Activated T-cell treated with anti-CD3 and anti-CD28 coated beads, Interleukin-2, amount 50 U/mL, for 4 hours (primary cell): ENCODE data around the gene SLC25A13. TPM values are rescaled to one million over a fixed set of nuclear protein-coding genes. Genes with fewer than 3 reads are reported as not detected.

Source experiments
- ATAC-seq, 2 donors: fragments of 200-7000 bp; cut with Tn5 transposase; one replicate each; pipeline ENCODE4 v1.10.0; 2021
- DNase-seq: peaks from one replicate; pipeline ENCODE4 v3.0.0-alpha.2; 2020
- H3K27me3 Mint-ChIP-seq: one replicate; pipeline ENCODE4 v1.8.0; 2021; ENCODE audit warnings: low read depth, mixed read lengths
- H3K36me3 Mint-ChIP-seq: one replicate; pipeline ENCODE4 v1.8.0; 2022; ENCODE audit warnings: mixed read lengths; ENCODE audit not compliant: insufficient read depth
- H3K4me1 Mint-ChIP-seq: one replicate; pipeline ENCODE4 v1.8.0; 2021; ENCODE audit warnings: low read depth, mixed read lengths
- H3K4me3 Mint-ChIP-seq: one replicate; pipeline ENCODE4 v1.8.0; 2021; ENCODE audit warnings: mild to moderate bottlenecking, moderate library complexity, mixed read lengths
- H3K9me3 Mint-ChIP-seq: one replicate; pipeline ENCODE4 v1.8.0; 2021; ENCODE audit warnings: mixed read lengths
- total RNA-seq, 3 donors: library from RNA; stranded (reverse); gene quantifications; one replicate each; pipeline ENCODE4 v1.2.1, GENCODE V29; 2021

SLC25A13 gene
- total RNA-seq, 3 donors from 2014 or later = 18.0 to 19.0 (median 18.3) TPM

GRCh38 chr7:96136600-96137239 is 185.2 kb downstream of the SLC25A13 start:
- Mint-ChIP-seq H3K36me3 (peaks cover 37% of the 10 kb centered on the region), H3K4me1 (no peaks in the 10 kb centered on the region), H3K4me3 (no peak overlapping the region), H3K27me3 (no peaks in the 10 kb centered on the region), H3K9me3 (no peaks in the 10 kb centered on the region)
- ATAC-seq (no peak), DNase-seq (no peak)

GRCh38 chr7:96135241-96135640 is 186.7 kb downstream of the SLC25A13 start:
- ATAC-seq = no peak
- Mint-ChIP-seq H3K4me3 (no peak overlapping the region), H3K4me1 (no peaks in the 10 kb centered on the region), H3K9me3 (no peaks in the 10 kb centered on the region), H3K36me3 (peaks cover 36% of the 10 kb centered on the region), H3K27me3 (no peaks in the 10 kb centered on the region)
- DNase-seq = no peak

GRCh38 chr7:96131525-96131924 is 190.4 kb downstream of the SLC25A13 start:
- Mint-ChIP-seq H3K9me3 (no peaks in the 10 kb centered on the region), H3K36me3 (peaks cover 46% of the 10 kb centered on the region), H3K4me3 (no peak overlapping the region), H3K4me1 (no peaks in the 10 kb centered on the region), H3K27me3 (no peaks in the 10 kb centered on the region)
- DNase-seq (no peak), ATAC-seq (no peak)

- Mint-ChIP-seq H3K36me3 (peaks cover 33% of the 10 kb centered on the region), H3K4me1 (no peaks in the 10 kb centered on the region), H3K9me3 (no peaks in the 10 kb centered on the region), H3K4me3 (no peak overlapping the region), H3K27me3 (no peaks in the 10 kb centered on the region)
- ATAC-seq (no peak), DNase-seq (no peak)
Measured at GRCh38 chr7:96127746-96128145, 194.2 kb downstream of the SLC25A13 start.

GRCh38 chr7:96126382-96126781 is 195.5 kb downstream of the SLC25A13 start:
- Mint-ChIP-seq H3K27me3 (no peaks in the 10 kb centered on the region), H3K9me3 (no peaks in the 10 kb centered on the region), H3K36me3 (peaks cover 29% of the 10 kb centered on the region), H3K4me1 (no peaks in the 10 kb centered on the region), H3K4me3 (no peak overlapping the region)
- ATAC-seq (no peak), DNase-seq (no peak)

GRCh38 chr7:96122746-96123145 is 199.2 kb downstream of the SLC25A13 start:
- ATAC-seq = no peak
- H3K27me3 Mint-ChIP-seq = no peaks in the 10 kb centered on the region
- no peaks in the 10 kb centered on the region for H3K4me1 Mint-ChIP-seq
- no peak overlapping the region for H3K4me3 Mint-ChIP-seq
- DNase-seq = no peak
- no peaks in the 10 kb centered on the region for H3K9me3 Mint-ChIP-seq
- peaks cover 21% of the 10 kb centered on the region for H3K36me3 Mint-ChIP-seq

GRCh38 chr7:96121752-96122151 is 200.1 kb downstream of the SLC25A13 start:
- Mint-ChIP-seq H3K4me3 (no peak overlapping the region), H3K27me3 (no peaks in the 10 kb centered on the region), H3K4me1 (no peaks in the 10 kb centered on the region), H3K9me3 (no peaks in the 10 kb centered on the region), H3K36me3 (peaks cover 18% of the 10 kb centered on the region)
- ATAC-seq (no peak), DNase-seq (no peak)

GRCh38 chr7:96120445-96121225 is 201.3 kb downstream of the SLC25A13 start:
- no peak for DNase-seq
- Mint-ChIP-seq H3K36me3 (peaks cover 15% of the 10 kb centered on the region), H3K4me3 (no peak overlapping the region), H3K27me3 (no peaks in the 10 kb centered on the region), H3K4me1 (no peaks in the 10 kb centered on the region), H3K9me3 (no peaks in the 10 kb centered on the region)
- ATAC-seq = no peak

- Mint-ChIP-seq H3K36me3 (peaks cover 14% of the 10 kb centered on the region), H3K4me3 (no peak overlapping the region), H3K4me1 (no peaks in the 10 kb centered on the region), H3K27me3 (no peaks in the 10 kb centered on the region), H3K9me3 (no peaks in the 10 kb centered on the region)
- no peak for DNase-seq
- no peak for ATAC-seq
Measured at GRCh38 chr7:96118449-96119001, 203.4 kb downstream of the SLC25A13 start.

- Mint-ChIP-seq H3K27me3 (peaks cover 7% of the 10 kb centered on the region), H3K4me1 (no peaks in the 10 kb centered on the region), H3K9me3 (no peaks in the 10 kb centered on the region), H3K36me3 (peaks cover 8% of the 10 kb centered on the region), H3K4me3 (no peak overlapping the region)
- ATAC-seq = no peak
- DNase-seq = no peak
Measured at GRCh38 chr7:96116173-96116572, 205.7 kb downstream of the SLC25A13 start.

- ATAC-seq (no peak), DNase-seq (no peak)
- H3K9me3 Mint-ChIP-seq = no peaks in the 10 kb centered on the region
- no peaks in the 10 kb centered on the region for H3K4me1 Mint-ChIP-seq
- peaks cover 7% of the 10 kb centered on the region for H3K27me3 Mint-ChIP-seq
- no peak overlapping the region for H3K4me3 Mint-ChIP-seq
- no peaks in the 10 kb centered on the region for H3K36me3 Mint-ChIP-seq
Measured at GRCh38 chr7:96114190-96114589, 207.7 kb downstream of the SLC25A13 start.

GRCh38 chr7:96111405-96111804 is 210.5 kb downstream of the SLC25A13 start:
- Mint-ChIP-seq H3K4me3 (no peak overlapping the region), H3K27me3 (peaks cover 7% of the 10 kb centered on the region), H3K9me3 (no peaks in the 10 kb centered on the region), H3K4me1 (no peaks in the 10 kb centered on the region), H3K36me3 (no peaks in the 10 kb centered on the region)
- no peak for DNase-seq
- ATAC-seq = no peak

- DNase-seq (no peak), ATAC-seq (no peak)
- Mint-ChIP-seq H3K27me3 (no peaks in the 10 kb centered on the region), H3K9me3 (no peaks in the 10 kb centered on the region), H3K4me3 (no peak overlapping the region), H3K36me3 (no peaks in the 10 kb centered on the region), H3K4me1 (no peaks in the 10 kb centered on the region)
Measured at GRCh38 chr7:96104984-96105383, 216.9 kb downstream of the SLC25A13 start.

- Mint-ChIP-seq H3K4me3 (no peak overlapping the region), H3K36me3 (no peaks in the 10 kb centered on the region), H3K4me1 (no peaks in the 10 kb centered on the region), H3K27me3 (peaks cover 5% of the 10 kb centered on the region), H3K9me3 (no peaks in the 10 kb centered on the region)
- ATAC-seq (no peak), DNase-seq (no peak)
Measured at GRCh38 chr7:96102096-96102811, 219.6 kb downstream of the SLC25A13 start.
